ENCODE results near the gene KCNMB3.
"Not testable (repeated sequence)": the region's sequence is repeated elsewhere in the genome, so short reads cannot be mapped to it uniquely, and the experiment has no call there.

KCNMB3 gene

DNA sequence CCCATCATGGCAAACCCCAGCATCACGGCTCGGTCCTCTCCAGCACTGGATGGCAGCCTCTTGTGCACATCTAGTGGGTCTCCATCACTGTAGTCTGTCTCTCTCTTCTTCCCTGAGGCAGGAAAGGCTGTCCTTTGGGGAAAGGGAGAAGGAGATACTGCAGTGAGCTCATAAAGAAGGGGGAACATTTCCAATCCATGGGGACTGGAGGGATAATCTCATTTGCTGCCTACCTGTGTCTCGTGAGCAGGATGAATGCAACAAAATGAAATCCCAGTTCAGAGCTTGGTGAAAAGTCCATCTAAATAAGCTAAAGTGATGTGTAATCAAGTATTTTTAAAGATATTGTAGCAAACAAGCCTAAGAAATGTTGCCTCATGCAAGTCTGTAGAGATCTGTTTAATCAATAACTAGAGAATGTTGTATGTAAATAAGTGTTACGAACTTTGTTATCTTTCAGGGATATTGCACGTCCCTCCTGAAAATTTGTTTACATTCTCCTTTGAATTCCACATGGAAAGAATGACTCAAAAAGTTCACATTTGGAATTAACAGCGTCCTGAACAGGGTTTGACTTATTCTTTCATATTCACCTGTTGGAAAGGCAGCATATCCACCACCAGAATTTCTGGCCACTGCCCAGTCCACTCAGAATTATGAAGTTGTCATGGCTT lies at the start of gene KCNMB3:
Gene KCNMB3 (minus strand): TSS at position 312 of the 674 bp plus-strand sequence. CDS start 124 bp downstream, at position 188.
- DNase-seq (ENCODE audit: low read depth in 3 of 3): no peak

DNA sequence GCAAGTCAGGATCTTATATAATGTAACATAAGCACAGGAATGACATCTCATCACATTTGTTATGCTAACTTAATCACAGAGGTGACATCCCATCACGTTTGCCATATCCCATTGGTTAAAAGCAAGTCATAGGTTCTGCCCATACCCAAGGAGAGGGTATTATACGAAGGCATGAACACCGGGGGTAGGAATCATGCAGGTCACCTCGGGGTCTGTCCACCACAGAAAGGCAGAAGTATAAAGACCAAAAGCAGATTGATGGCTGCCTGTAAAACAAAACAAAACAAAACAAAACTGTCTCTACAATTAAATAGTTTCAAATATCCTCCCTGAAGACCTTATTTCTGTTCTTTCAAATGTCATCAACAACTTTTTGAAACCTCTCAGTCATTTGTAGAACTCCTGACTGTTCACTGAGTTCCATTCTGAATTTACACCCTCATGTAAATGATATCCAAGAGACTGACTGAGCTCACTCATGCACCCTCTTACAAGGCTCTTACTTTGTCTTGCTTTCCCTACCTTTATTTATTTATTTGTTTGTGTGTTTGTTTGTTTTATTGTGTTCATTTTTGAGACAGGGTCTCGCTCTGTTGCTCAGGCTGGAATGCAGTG lies 49.2 kb upstream of the KCNMB3 start:
- no peak for DNase-seq (ENCODE audit: low read depth in 3 of 3)

DNA sequence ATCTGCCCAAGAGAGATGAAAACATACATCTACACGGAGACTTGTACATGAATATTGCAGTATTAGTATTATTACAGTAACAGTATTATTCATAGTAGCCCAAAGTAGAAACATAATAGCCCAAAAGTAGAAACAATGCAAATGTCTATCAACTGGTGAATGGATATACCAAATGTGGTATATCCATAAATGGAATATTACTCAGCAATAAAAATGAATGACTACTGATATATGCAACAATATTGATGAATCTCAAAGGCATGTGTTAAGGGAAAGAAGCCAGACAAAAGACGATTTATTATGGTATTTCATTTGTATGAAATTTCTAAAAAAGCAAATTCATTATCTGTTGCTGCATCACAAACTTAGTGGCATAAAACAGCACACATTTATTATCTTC lies 48.4 kb upstream of the KCNMB3 start:
- no peak for DNase-seq (ENCODE audit: low read depth in 3 of 3)

- no peak for DNase-seq (ENCODE audit: low read depth in 3 of 3)
Measured at GRCh38 chr3:179297971-179298725, 47.2 kb upstream of the KCNMB3 start.

- DNase-seq (ENCODE audit: low read depth in 3 of 3): no peak
Measured at GRCh38 chr3:179292450-179292849, 41.5 kb upstream of the KCNMB3 start.

GRCh38 chr3:179289295-179289694 lies 38.4 kb upstream of the KCNMB3 start:
- DNase-seq (ENCODE audit: low read depth in 3 of 3): no peak

- no peak for DNase-seq (ENCODE audit: low read depth in 3 of 3)
Measured at GRCh38 chr3:179288845-179289244, 37.9 kb upstream of the KCNMB3 start.

DNA sequence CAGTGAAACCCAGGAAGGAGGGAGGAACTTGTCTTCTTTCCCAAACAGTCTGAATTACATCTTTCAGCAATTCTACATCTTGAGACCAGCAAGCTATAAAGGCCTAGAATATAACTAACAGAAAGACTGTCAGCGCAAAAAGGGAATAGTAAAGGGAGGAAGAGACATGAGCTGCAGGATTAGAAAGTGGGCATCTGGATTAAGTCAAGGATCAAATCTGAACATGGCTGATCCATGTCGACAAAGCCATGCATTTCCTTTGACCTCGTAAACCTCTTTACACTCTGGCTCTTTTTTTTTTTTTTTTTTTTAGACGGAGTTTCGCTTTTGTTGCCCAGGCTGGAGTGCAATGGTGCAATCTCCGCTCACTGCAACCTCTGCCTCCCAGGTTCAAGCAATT lies 35.4 kb upstream of the KCNMB3 start:
- no peak for DNase-seq (ENCODE audit: low read depth in 3 of 3)

- DNase-seq (ENCODE audit: low read depth in 3 of 3): no peak
Measured at GRCh38 chr3:179281825-179282224, 30.9 kb upstream of the KCNMB3 start.

DNA sequence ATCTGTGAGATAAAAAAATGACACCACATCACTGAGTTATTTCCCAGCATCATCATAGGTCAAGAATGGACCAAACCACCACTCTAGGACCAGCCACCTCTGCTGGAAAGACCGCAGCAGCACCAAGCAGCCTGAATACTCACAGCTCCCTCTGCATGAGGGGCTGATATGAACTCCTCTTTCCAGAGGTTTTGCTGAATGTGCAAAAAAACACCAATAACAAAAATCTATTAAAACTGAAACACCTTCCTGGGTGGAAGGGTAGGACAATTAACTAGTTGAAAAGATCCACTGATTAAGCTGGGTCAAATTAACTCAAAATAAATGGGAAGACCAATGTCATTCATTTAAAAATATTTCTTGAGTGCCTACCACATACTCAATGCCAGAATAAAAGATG lies 28.9 kb upstream of the KCNMB3 start:
- no peak for DNase-seq (ENCODE audit: low read depth in 3 of 3)

- DNase-seq (ENCODE audit: low read depth in 3 of 3): no peak
Measured at GRCh38 chr3:179278932-179279693, 28.2 kb upstream of the KCNMB3 start.

GRCh38 chr3:179278151-179278550 lies 27.2 kb upstream of the KCNMB3 start:
- no peak for DNase-seq (ENCODE audit: low read depth in 3 of 3)

DNA sequence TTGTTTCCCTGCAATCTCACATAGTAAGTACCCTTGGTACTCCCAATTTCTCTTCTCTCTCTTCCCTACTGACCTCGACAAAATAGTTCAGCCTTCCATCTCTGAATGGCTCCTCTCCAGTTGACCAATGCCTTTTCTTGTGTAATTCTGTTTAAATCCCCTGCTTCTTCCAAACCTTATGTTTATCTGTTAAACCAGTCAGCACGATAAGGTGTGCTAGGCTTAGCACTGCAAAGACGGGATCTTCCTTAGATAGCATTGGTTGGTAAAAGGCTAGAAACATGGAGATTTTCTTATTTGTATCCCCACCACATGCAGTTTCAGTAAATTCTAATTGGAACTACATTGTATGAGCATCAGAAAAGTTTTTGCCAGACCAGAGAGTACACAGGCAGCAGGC lies 25.8 kb upstream of the KCNMB3 start:
- no peak for DNase-seq (ENCODE audit: low read depth in 3 of 3)

- no peak for DNase-seq (ENCODE audit: low read depth in 3 of 3)
Measured at GRCh38 chr3:179276001-179276400, 25.1 kb upstream of the KCNMB3 start.

DNA sequence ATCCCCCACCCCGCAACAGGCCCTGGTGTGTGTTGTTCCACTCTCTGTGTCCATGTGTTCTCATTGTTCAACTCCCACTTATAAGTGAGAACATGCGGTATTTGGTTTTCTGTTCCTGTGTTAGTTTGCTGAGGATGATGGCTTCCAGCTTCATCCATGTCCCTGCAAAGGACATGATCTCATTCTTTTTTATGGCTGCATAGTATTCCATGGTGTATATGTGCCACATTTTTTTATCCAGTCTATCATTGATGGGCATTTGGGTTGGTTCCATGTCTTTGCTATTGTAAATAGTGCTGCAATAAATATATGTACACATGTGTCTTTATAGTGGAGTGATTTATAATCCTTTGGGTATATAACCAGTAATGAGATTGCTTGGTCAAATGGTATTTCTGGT lies 23.5 kb upstream of the KCNMB3 start:
- not testable (repeated sequence) for DNase-seq (ENCODE audit: low read depth in 3 of 3)

DNA sequence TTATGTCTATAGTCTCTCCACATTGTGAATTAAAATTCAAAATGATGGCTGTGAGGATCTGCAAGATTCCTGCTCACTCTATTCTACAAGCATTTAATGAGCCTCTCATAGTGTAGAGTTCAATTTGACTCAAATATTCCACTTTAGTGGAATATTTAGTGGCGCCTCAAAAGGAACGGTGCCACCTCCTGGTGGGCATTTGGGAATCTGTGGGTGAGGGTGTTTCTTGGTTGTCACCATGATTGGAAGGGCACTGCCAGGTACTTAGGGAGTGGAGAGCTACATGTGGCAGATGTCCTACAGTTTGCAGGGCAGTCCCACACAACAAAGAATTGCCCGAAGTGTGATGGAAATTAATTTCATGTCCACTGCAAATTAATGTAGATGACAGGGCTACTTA lies 21.5 kb upstream of the KCNMB3 start:
- no peak for DNase-seq (ENCODE audit: low read depth in 3 of 3)

DNA sequence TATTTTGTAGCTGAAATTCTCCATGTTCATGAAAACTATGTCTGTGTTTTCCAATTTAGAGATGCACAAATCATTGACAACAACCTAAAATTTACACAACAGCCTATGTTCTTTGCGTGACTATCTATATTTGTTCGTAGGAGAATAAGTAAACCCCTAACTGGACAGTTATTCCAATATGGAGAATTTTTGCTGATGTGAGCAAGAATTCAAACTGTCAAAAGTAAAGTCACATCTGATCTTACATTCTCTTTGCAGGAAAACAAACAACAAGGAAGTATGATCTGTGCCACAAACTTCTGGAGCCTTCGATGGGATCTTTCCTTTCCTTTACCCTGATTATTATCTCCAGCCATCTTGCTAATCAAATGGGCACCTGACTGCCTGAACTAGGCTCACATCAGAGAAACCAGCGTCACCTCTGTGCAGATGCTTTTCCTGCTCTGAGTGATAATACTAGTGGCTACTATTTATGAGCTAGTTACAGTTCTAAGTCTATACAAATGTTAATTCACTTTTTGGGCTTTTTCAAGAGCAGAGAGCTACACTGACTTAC lies 18.3 kb upstream of the KCNMB3 start:
- no peak for DNase-seq (ENCODE audit: low read depth in 3 of 3)

DNA sequence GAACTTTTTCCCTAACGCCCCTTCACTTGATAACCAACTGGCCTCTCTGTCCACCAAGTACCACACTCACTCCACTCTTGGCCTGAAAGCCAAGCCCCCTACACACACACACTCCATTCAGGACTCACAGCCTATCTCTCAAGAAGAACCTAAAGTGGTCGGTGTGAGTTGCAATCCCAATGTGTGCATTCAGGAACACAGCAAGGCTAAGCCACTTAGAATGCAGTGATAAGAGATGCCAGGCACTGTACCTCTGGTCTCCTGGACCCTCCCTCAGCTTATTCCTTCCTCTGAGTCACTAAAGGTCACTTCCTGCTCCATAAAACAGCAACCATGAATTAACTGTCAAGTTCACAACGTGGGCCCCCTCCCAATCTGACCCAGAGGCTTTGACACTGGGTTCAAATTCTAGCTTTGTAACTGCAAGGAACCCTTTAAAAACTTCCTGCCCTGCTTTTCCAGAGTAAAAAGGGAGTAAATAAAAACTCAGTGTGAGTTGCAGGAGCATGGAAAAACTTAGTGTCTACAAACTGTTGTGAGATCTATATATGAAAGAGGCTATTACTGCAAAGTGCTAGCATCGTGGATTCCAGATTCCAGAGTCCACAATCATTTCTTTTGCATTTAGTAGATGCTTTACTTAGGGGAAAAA lies 17.6 kb upstream of the KCNMB3 start:
- DNase-seq (ENCODE audit: low read depth in 3 of 3): no peak

DNA sequence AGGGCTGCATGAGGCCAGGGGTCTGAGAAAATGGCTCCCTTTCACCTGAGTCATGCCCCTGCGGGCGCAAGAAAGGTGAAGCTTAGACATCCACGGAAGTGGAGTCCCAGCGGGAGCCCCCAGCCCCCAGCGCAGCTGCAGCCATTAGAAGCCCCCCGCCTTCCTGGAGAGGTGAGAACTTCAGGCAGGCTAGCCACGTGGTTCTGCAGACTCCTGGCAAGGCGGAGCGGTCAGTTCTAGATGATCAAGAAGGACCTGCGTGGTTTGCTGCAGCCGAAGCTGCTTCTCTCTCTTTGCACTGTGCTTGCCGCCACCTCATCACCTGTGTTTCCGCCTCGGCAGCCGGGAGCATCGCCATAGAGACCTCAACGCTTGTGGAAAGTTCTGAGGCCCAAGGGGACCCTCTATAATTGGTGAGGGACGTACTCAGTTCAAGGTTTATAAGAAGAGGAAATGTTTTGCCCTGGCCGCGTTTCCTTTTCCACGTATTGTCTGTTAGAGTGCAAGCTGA lies 15.8 kb upstream of the KCNMB3 start:
- no peak for DNase-seq (ENCODE audit: low read depth in 3 of 3)

GRCh38 chr3:179265875-179266274 lies 15.0 kb upstream of the KCNMB3 start:
- DNase-seq (ENCODE audit: low read depth in 3 of 3): no peak

DNA sequence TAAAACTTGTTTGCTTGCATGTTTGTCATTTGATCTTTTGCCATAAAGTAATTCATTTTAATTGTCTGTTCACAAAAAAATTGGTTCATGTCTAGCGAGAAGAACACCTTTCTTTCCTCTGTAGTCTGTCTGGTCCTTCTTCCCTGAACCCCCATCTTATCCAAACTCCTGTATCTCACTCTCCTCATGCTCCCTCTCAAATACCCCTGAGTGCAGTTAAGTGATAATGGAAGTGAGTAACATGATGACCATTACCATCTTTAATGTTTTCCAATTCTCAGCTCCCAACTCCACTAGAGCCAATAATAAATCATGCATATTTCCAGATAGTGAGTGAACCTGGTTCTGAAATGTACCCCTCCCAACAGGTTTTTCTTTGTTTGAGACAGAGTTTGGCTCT lies 14.2 kb upstream of the KCNMB3 start:
- DNase-seq (ENCODE audit: low read depth in 3 of 3): no peak
